ENCODE data around the gene NEIL1.

NEIL1 gene

GRCh38 chr15:75389791-75390382, 43.0 kb downstream of the NEIL1 start:
- DNase-seq, result no peak

- no peak for DNase-seq
Observed at GRCh38 chr15:75397494-75397893, 50.7 kb downstream of the NEIL1 start.

- DNase-seq, result no peak
Observed at GRCh38 chr15:75403892-75404291, 57.1 kb downstream of the NEIL1 start.

Measured in CD4-positive, alpha-beta T cell treated with Interleukin-17A for 1 hour (primary cell).